Testis (tissue), 2 donors: ENCODE measurements around the gene FRYL.

Experiments used
- CTCF ChIP-seq, 3 experiments: fragments of 450-650 bp in 2 of 3; fragments of 200-600 bp in 1 of 3; sonication (generic) in 1 of 3; IDR thresholded peaks; one replicate each; pipeline ENCODE4 v1.5.1; 2016 to 2019; ENCODE audit warnings: antibody characterized with exemption in 3 of 3, mild to moderate bottlenecking in 2 of 3, moderate library complexity in 1 of 3
- POLR2A ChIP-seq: fragments of 450-650 bp; IDR thresholded peaks from one replicate; pipeline ENCODE4 v1.6.1; 2017; ENCODE audit warnings: antibody characterized with exemption, mild to moderate bottlenecking, moderate library complexity

GRCh38 chr4:48790561-48790960 lies 10.5 kb upstream of the FRYL start:
- TF ChIP-seq CTCF (IDR thresholded peaks at IDR 0.05): no peak
- TF ChIP-seq POLR2A: no peak
